ENCODE measurements around the gene GRM5.

GRM5 gene

DNA sequence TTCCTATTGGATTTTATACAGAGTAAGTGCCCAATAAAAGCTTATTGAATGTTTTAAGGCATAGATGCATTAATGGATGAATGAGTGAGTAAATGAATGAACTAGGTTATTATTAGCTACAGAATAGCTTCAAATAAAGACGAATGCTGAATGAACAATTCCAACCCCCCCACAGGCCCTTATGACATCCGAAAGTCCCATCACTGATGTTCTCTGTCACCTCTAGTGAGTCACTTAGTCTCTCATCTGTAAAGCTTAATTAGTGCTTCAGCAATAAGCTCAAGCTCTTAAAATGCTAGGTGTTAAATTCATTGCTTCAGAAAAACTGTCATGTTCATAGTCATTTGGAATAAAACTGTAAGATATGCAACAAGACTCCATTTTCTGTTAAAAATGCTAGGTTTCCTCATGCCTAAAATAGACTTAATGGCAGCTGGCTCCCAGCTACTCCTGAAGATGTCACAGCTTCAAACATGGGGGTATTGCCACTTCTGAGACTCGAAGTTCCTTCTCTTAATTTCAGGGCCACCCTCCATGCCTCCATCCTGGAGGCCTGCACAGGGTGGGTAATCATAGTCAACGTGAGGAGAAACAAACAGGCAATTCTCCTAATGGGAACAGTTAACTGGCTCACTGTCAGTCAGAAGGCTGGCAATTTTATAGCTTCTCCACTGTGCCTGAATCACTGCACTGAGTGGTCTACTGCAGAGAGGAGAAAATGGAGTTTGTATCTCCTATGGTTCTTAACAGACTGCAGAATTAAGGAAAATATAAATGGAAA lies 373.3 kb downstream of the GRM5 start:
- DNase-seq, result no peak

DNA sequence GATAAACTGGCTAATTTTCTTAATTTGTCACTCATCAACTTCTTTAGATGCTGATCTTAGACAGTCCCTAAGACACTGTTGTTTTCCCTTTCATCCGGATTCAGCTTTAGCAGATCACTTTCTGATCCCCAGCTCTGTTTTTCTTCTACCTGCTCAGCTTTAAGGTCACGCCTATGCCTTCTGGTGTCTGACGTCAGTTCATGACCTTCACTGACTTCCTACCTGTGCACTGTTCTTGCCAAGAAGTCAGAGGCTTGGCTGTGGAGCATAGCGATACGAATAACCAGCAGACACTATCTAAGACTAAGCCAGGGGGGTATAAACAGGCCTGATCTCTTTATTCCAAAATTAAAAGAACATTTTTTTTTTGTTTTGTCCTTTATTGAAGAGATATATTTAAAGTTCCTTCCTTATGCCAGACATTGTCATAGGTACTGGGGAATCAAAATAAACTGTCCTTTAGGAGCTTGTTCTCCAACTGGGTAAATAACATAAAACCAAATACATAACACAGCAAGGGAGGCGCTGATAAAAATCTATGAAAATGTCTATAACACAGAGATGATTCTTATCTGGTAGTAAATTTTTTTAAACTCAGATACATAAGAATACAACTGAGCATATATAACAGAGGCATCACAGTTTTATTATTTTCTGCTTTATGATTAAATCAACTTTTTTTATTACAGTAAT lies 376.1 kb downstream of the GRM5 start:
- no peak for DNase-seq

DNA sequence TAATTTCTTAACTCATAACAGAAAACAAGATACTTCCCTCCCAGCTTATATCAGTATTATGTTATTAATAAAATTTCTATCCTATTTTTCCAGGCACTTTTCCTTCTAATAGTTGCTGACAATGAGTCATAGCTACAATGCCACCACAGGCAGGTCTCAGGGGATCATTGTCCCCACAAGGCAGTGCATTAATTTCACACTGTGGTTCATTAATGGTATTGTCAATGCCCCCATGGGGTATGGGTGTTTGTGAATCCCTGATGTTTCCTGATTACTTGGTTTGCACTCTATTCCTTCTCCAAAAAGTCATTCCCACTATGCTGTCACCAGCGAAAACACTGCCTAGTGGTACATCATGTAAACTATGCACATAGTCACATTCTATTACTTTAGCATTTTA lies 382.8 kb downstream of the GRM5 start:
- DNase-seq, result no peak

- no peak for DNase-seq
Observed at GRCh38 chr11:88680806-88681205, 385.0 kb downstream of the GRM5 start.

DNA sequence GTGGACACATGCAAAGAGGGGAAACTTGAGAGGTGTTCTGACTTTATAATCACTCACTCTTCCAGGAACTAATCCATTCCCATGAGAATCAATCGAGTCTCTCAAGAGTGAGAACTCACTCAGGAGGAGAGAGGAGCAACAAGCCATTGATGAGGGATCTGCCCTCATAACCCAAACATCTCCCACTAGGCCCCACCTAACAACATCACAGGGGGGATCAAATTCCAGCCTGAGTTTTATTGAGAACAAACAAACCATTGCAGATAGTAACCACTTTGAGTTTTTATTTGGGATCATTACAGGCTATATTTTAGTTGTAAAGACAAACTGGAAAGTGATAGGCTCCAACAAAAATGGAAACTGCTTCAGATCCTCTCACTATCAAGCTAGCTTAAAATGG lies 399.4 kb downstream of the GRM5 start:
- DNase-seq, result no peak

- DNase-seq, result no peak
Observed at GRCh38 chr11:88657076-88657738, 408.6 kb downstream of the GRM5 start.

- DNase-seq, result no peak
Observed at GRCh38 chr11:88656283-88656682, 409.5 kb downstream of the GRM5 start.

DNA sequence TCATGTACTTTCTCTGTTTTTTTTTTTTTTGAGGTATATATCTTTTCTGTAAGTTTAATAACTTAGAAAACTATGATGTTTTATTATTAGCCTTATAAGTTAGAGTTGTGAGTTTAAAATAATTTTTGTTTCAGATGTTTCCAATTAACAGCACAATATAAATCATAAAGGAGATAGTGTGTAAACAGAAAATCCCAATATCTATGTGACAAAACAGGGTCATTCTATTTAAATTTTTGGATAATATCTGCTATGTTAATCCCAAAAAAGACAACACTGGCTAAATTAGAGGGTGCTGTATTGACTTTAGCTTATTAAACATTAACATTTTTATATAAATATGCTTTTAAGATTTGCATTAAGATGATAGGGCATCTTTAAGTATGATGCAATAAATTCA lies 410.1 kb downstream of the GRM5 start:
- DNase-seq, result no peak

- no peak for DNase-seq
Observed at GRCh38 chr11:88655196-88655595, 410.6 kb downstream of the GRM5 start.

DNA sequence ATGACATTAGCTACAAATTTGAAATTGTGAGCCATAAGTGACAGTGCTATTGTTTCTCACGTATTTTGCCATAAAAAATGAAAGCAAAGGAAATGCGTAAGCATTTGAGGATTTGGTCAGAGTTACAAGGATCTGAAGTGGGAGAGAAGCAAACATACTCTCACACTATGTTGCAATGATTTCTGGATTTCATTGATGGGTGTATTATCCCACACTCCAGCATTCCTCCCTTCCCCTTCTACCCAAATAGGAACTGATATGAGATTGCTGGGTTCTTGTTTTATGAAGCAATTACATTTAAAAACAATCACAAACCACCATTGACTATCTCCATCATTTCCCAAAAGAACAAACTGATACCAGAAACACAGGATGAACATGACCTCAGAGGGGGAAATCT lies 414.2 kb downstream of the GRM5 start:
- no peak for DNase-seq

- DNase-seq, result no peak
Observed at GRCh38 chr11:88644724-88645123, 421.1 kb downstream of the GRM5 start.

- no peak for DNase-seq
Observed at GRCh38 chr11:88632163-88632562, 433.6 kb downstream of the GRM5 start.

- no peak for DNase-seq
Observed at GRCh38 chr11:88631497-88631896, 434.3 kb downstream of the GRM5 start.

GRCh38 chr11:88629496-88629895 lies 436.3 kb downstream of the GRM5 start:
- no peak for DNase-seq

DNA sequence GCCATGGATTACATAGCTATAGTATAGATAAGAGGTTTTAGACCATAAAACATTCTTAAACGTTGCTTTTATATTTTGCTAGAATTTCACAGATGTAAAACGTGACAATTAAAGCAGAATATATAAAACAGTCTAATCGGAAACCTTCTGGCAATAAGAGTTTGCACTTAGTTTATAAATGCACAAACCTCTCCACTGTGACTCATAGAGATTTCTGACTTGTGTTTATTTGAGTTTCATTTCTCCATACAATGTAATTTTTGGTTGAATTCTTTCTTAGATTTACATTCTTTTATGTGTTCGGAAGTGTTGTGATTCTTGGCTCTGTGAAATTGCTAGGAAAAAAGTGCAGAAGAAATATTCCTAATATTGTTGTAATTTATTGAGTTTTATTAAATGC lies 439.6 kb downstream of the GRM5 start:
- no peak for DNase-seq

DNA sequence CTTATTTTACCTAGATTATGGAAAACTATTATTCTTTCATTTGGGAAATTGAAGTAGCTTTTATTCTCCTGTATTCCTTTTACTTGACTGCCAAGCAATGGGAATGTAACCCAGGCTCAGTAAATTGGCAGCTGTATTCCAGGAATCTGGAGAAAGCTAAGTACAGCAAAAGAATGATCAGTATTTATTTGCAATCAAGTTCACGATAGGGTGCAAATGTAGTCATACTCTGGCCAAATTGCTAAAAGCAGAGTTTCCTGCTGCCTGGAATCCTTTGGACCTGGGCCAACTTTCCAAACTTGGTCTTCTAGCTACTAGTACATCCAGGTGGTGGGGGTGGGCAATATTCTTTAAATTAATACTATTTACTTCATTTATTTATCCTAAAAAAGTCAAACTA lies 442.3 kb downstream of the GRM5 start:
- no peak for DNase-seq

DNA sequence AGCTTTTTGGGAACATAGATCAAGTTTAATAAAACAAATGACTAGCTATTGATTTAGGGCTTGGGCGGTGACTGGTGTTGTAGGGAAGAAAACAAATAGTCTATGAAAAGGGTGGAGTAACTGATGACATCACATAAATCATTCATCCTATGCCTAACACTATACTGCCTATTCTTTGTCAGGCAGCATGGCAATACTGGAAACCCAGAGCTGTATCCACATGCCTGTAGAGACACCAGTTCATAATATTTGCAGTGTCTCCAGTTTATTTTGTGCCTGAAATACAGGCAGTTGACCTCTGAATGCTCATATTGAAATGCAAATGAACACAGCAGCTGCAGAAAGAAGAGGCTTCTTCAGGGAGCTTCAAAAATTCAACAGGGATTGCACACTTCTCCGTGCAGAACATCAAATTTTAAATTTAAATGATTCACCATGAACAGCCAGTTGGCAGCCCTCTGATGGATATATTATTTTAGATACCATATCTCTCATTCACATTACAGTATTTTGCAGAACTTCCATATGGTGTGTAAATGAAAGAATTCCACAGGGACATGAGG lies 445.1 kb downstream of the GRM5 start:
- no peak for DNase-seq

- no peak for DNase-seq
Observed at GRCh38 chr11:88619656-88620385, 446.0 kb downstream of the GRM5 start.

- no peak for DNase-seq
Observed at GRCh38 chr11:88619071-88619425, 446.7 kb downstream of the GRM5 start.

DNA sequence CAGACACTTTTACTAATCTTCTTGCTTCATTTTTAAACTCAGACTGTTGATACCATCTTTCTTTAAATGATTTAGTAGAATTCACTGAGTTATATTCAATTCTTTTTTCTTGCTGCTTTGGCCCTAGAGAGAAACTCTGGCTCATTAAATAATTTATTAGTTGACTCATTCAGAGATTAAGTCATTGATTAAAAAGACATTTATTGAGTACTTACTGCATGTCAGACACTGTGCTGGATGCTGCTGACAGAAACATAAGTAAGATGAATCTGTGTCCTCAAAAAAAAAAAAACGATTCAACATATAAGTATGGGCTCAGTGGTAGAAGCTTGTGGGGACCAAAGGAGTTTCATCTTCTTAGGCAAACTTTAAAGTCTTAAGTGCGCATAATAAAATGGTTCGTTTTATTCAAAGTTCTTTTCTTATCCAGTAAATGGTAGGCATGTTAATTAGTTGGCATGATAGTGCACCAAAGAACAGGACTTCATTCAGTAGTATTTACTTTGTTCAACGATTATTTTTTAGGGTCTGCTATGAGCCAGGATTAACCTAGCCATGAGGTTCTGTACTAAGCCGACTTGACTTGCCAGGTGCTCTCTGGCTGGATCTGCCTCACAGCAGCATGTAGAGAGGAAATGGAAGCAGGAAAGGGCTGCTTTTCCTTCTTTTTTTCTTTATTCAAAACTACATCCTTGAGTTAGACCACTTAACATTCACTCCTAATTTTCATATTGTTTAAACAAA lies 447.3 kb downstream of the GRM5 start:
- no peak for DNase-seq

GRCh38 chr11:88617226-88617625 lies 448.6 kb downstream of the GRM5 start:
- no peak for DNase-seq

DNA sequence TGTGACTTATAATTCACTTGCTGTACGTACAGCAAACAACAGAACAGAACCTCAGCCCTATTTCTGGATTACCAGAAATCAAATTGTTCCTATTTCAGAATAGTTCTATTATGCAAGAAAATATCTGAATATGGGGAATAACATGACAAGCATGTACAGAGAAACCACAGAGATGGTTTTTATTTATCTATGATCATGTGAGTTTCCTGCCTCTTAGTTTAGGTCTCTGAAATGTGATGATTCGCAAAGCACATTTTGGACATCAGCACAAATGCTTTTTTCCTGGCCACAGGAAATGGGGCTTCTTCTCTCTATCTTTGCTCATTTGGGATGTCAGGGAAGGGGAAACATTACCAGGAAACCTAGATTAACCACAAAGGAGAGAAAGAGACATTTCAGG lies 461.5 kb downstream of the GRM5 start:
- DNase-seq, result no peak
